ENCODE data around the gene GLIS1.

The GLIS1 gene

DNA sequence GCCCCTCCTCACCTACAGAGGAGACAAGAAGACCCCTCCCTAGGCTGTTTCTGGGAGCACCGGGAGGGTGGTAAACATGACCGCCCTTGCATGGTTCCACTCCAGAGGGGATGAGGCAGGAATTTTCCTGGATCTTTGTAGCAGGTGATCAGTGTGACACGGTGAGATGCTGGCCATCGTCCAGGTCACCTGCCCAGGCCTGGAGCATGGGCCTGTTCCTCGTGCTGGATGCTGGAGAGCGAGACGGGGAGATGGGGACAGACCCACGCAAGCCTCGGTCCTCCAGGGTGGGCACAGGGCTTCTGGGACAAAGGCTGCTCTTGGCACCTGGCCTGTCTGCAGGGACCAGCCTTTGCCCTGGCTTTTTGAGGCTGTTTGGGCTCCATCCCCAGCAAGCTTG, 233.6 kb downstream of the GLIS1 start:
- no peak overlapping the region for H3K4me3 ChIP-seq (ENCODE audit: insufficient read depth, low read depth, low read length)
- H3K9me3 ChIP-seq (ENCODE audit: control insufficient read depth, low read length), result no peaks in the 10 kb centered on the region
- no peaks in the 10 kb centered on the region for H3K36me3 ChIP-seq (ENCODE audit: control insufficient read depth, insufficient read depth, low read length)
- WGBS, 2 experiments, result 90 to 91% methylated on average over 9 of the region's 9 CpGs
- peaks cover 58% of the 10 kb centered on the region for H3K4me1 ChIP-seq (ENCODE audit: control insufficient read depth, insufficient read depth, low read length)
- no peak overlapping the region for H3K27ac ChIP-seq (ENCODE audit: insufficient read depth, low read depth, low read length, poor library complexity, severe bottlenecking)
- H3K27me3 ChIP-seq (ENCODE audit: control insufficient read depth, insufficient read depth, low read length, poor library complexity, severe bottlenecking), result no peaks in the 10 kb centered on the region

DNA sequence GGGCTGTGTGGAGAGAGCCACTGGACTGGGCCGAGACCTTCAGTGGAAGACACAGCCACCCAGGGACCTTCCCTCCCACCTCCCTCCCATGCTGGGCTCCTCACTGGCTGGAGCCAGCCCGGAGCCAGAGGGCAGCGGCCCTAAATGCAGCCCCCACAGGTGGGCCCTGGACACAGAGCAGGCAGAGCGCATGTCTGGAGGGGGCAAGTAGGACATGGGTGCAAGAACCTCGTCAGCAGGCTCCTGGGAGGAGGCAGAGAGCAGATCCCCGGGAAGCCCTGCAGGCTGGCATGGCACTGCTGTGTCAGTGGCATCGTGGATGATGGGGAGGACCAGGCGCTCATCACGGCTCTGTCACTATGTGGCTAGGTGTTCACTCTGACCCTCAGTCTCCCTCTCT, 234.1 kb downstream of the GLIS1 start:
- Histone ChIP-seq H3K4me1 (ENCODE audit: control insufficient read depth, insufficient read depth, low read length) (peaks cover 63% of the 10 kb centered on the region), H3K9me3 (ENCODE audit: control insufficient read depth, low read length) (no peaks in the 10 kb centered on the region), H3K4me3 (ENCODE audit: insufficient read depth, low read depth, low read length) (no peak overlapping the region), H3K36me3 (ENCODE audit: control insufficient read depth, insufficient read depth, low read length) (no peaks in the 10 kb centered on the region), H3K27me3 (ENCODE audit: control insufficient read depth, insufficient read depth, low read length, poor library complexity, severe bottlenecking) (no peaks in the 10 kb centered on the region), H3K27ac (ENCODE audit: insufficient read depth, low read depth, low read length, poor library complexity, severe bottlenecking) (no peak overlapping the region)
- 84 to 90% methylated on average over 9 of the region's 9 CpGs for WGBS, 2 experiments

GRCh38 chr1:53503433-53504217, 235.3 kb downstream of the GLIS1 start:
- H3K27ac ChIP-seq (ENCODE audit: insufficient read depth, low read depth, low read length, poor library complexity, severe bottlenecking), result peak overlapping the region; percentile 79
- 20 to 22% methylated on average over 27 of the region's 27 CpGs for WGBS, 2 experiments
- no peaks in the 10 kb centered on the region for H3K36me3 ChIP-seq (ENCODE audit: control insufficient read depth, insufficient read depth, low read length)
- no peak overlapping the region for H3K4me3 ChIP-seq (ENCODE audit: insufficient read depth, low read depth, low read length)
- no peaks in the 10 kb centered on the region for H3K9me3 ChIP-seq (ENCODE audit: control insufficient read depth, low read length)
- H3K4me1 ChIP-seq (ENCODE audit: control insufficient read depth, insufficient read depth, low read length), result peaks cover 57% of the 10 kb centered on the region
- no peaks in the 10 kb centered on the region for H3K27me3 ChIP-seq (ENCODE audit: control insufficient read depth, insufficient read depth, low read length, poor library complexity, severe bottlenecking)

GRCh38 chr1:53502641-53503432, 236.1 kb downstream of the GLIS1 start:
- no peaks in the 10 kb centered on the region for H3K27me3 ChIP-seq (ENCODE audit: control insufficient read depth, insufficient read depth, low read length, poor library complexity, severe bottlenecking)
- 56 to 59% methylated on average over 7 of the region's 7 CpGs for WGBS, 2 experiments
- no peaks in the 10 kb centered on the region for H3K9me3 ChIP-seq (ENCODE audit: control insufficient read depth, low read length)
- H3K27ac ChIP-seq (ENCODE audit: insufficient read depth, low read depth, low read length, poor library complexity, severe bottlenecking), result peak overlapping the region; percentile 79
- no peaks in the 10 kb centered on the region for H3K36me3 ChIP-seq (ENCODE audit: control insufficient read depth, insufficient read depth, low read length)
- H3K4me3 ChIP-seq (ENCODE audit: insufficient read depth, low read depth, low read length), result no peak overlapping the region
- peaks cover 51% of the 10 kb centered on the region for H3K4me1 ChIP-seq (ENCODE audit: control insufficient read depth, insufficient read depth, low read length)

- H3K27ac ChIP-seq (ENCODE audit: insufficient read depth, low read depth, low read length, poor library complexity, severe bottlenecking), result no peak overlapping the region
- H3K36me3 ChIP-seq (ENCODE audit: control insufficient read depth, insufficient read depth, low read length), result no peaks in the 10 kb centered on the region
- H3K4me1 ChIP-seq (ENCODE audit: control insufficient read depth, insufficient read depth, low read length), result peaks cover 36% of the 10 kb centered on the region
- H3K9me3 ChIP-seq (ENCODE audit: control insufficient read depth, low read length), result no peaks in the 10 kb centered on the region
- H3K4me3 ChIP-seq (ENCODE audit: insufficient read depth, low read depth, low read length), result no peak overlapping the region
- WGBS, 2 experiments, result 64 to 65% methylated on average over 21 of the region's 21 CpGs
- H3K27me3 ChIP-seq (ENCODE audit: control insufficient read depth, insufficient read depth, low read length, poor library complexity, severe bottlenecking), result no peaks in the 10 kb centered on the region
These were observed 237.6 kb downstream of the GLIS1 start for GRCh38 chr1:53501065-53502005.

DNA sequence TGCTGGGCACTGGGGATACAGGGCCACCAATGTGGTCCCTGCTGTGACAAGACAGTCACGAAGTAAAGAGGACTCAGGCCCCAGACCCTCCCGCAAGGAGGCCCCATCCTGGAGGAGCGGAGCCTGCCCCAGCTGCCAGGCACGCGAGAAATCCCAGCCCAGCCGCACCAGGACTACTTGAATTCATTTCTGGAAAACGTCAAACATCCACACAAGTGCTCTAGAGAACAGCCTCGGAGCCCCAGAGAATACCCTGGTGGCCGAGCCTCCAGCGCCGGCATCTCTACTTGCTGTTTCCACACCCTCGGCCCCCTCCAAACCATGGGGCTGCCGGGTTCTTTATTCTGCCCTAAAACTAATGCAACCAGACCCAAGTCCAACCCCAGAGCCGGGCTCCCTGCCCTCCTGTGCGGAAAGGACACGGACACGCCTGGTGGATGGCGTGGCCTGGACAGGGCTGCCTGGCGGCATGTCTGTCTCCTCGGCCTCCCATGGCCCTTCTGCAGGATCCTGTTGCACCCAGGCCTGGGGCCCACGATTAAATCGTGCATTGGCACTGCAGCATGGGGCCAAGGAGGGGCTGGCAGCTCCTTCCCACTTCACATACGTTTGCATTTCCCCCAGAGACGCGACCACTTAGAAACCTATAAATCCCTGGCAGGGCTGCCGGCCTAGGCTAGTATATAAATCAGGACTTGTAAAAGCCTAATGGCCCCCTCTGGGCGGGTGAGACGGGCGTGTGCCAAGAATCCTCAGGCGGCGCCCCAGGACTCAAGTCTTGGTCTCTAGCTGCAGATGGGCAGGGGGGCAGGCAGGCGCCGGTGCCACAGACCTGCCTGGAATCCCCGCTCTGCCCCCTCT, 238.5 kb downstream of the GLIS1 start:
- H3K27me3 ChIP-seq (ENCODE audit: control insufficient read depth, insufficient read depth, low read length, poor library complexity, severe bottlenecking), result no peaks in the 10 kb centered on the region
- H3K4me3 ChIP-seq (ENCODE audit: insufficient read depth, low read depth, low read length), result no peak overlapping the region
- peaks cover 36% of the 10 kb centered on the region for H3K4me1 ChIP-seq (ENCODE audit: control insufficient read depth, insufficient read depth, low read length)
- no peak overlapping the region for H3K27ac ChIP-seq (ENCODE audit: insufficient read depth, low read depth, low read length, poor library complexity, severe bottlenecking)
- H3K9me3 ChIP-seq (ENCODE audit: control insufficient read depth, low read length), result no peaks in the 10 kb centered on the region
- H3K36me3 ChIP-seq (ENCODE audit: control insufficient read depth, insufficient read depth, low read length), result no peaks in the 10 kb centered on the region
- 88% methylated on average over 34 of the region's 34 CpGs for WGBS, 2 experiments

GRCh38 chr1:53499257-53500203, 239.4 kb downstream of the GLIS1 start:
- H3K27ac ChIP-seq (ENCODE audit: insufficient read depth, low read depth, low read length, poor library complexity, severe bottlenecking), result no peak overlapping the region
- H3K9me3 ChIP-seq (ENCODE audit: control insufficient read depth, low read length), result no peaks in the 10 kb centered on the region
- no peaks in the 10 kb centered on the region for H3K36me3 ChIP-seq (ENCODE audit: control insufficient read depth, insufficient read depth, low read length)
- no peak overlapping the region for H3K4me3 ChIP-seq (ENCODE audit: insufficient read depth, low read depth, low read length)
- H3K4me1 ChIP-seq (ENCODE audit: control insufficient read depth, insufficient read depth, low read length), result peaks cover 31% of the 10 kb centered on the region
- WGBS, 2 experiments, result 91% methylated on average over 20 of the region's 20 CpGs
- H3K27me3 ChIP-seq (ENCODE audit: control insufficient read depth, insufficient read depth, low read length, poor library complexity, severe bottlenecking), result no peaks in the 10 kb centered on the region

DNA sequence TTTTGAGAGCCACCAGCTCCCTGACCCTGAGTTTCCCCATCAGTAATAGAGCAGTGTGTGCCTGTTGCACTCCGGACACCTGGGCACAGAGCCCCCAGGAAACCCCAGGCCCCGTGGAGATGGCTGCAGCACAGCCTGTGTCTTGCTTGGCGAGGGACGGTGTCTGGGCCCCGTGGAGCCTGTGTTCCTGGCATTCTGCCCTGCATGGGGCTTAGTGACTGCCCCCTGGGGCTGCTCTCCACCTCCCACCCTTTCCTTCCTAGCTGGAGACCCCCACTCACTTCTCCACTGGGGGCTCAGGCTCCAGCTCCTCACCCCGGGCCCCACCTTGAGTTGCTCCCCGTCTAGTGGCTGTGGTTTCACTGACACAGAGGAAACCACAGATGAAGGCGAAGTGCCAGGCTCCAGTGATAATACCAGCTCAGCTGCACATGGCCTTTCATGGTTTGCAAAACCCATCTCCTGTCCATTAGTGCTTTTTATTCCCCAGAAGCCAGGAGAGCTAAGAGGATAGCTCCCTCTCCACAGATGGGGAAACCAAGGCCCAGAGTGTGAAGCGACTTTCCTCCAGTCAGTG, 240.3 kb downstream of the GLIS1 start:
- Histone ChIP-seq H3K27ac (ENCODE audit: insufficient read depth, low read depth, low read length, poor library complexity, severe bottlenecking) (no peak overlapping the region), H3K36me3 (ENCODE audit: control insufficient read depth, insufficient read depth, low read length) (no peaks in the 10 kb centered on the region), H3K4me3 (ENCODE audit: insufficient read depth, low read depth, low read length) (no peak overlapping the region), H3K4me1 (ENCODE audit: control insufficient read depth, insufficient read depth, low read length) (peaks cover 25% of the 10 kb centered on the region), H3K27me3 (ENCODE audit: control insufficient read depth, insufficient read depth, low read length, poor library complexity, severe bottlenecking) (no peaks in the 10 kb centered on the region), H3K9me3 (ENCODE audit: control insufficient read depth, low read length) (no peaks in the 10 kb centered on the region)
- 86 to 87% methylated on average over 9 of the region's 9 CpGs for WGBS, 2 experiments
